Epidermal melanocyte (primary cell): ENCODE measurements around the gene PAPSS2.
"Not testable (repeated sequence)": the region's sequence is repeated elsewhere in the genome, so short reads cannot be mapped to it uniquely, and the experiment has no call there.

Experiments used
- DNase-seq: peaks from one replicate; pipeline ENCODE4 v3.0.0; 2011; ENCODE audit warnings: low spot score; ENCODE audit not compliant: insufficient read length

Gene PAPSS2

GRCh38 chr10:87748244-87748643 lies 88.6 kb downstream of the PAPSS2 start:
- not testable (repeated sequence) for DNase-seq

GRCh38 chr10:87750001-87750671 lies 90.5 kb downstream of the PAPSS2 start:
- no peak for DNase-seq

GRCh38 chr10:87750817-87751216 lies 91.1 kb downstream of the PAPSS2 start:
- DNase-seq: no peak

GRCh38 chr10:87751274-87751673 lies 91.6 kb downstream of the PAPSS2 start:
- no peak for DNase-seq

GRCh38 chr10:87752566-87752965 lies 92.9 kb downstream of the PAPSS2 start:
- no peak for DNase-seq

GRCh38 chr10:87753995-87754866 lies 94.6 kb downstream of the PAPSS2 start:
- DNase-seq: no peak

- no peak for DNase-seq
Measured at GRCh38 chr10:87757685-87758084, 98.0 kb downstream of the PAPSS2 start.

- DNase-seq: no peak
Measured at GRCh38 chr10:87759551-87759950, 99.9 kb downstream of the PAPSS2 start.

- no peak for DNase-seq
Measured at GRCh38 chr10:87760195-87760905, 100.7 kb downstream of the PAPSS2 start.

- no peak for DNase-seq
Measured at GRCh38 chr10:87761153-87761552, 101.5 kb downstream of the PAPSS2 start.

GRCh38 chr10:87761892-87762291 lies 102.2 kb downstream of the PAPSS2 start:
- DNase-seq: no peak

GRCh38 chr10:87763086-87763861 lies 103.6 kb downstream of the PAPSS2 start:
- DNase-seq: no peak

GRCh38 chr10:87764072-87764934 lies 104.6 kb downstream of the PAPSS2 start:
- no peak for DNase-seq

- DNase-seq: no peak
Measured at GRCh38 chr10:87765666-87766376, 106.1 kb downstream of the PAPSS2 start.

GRCh38 chr10:87767253-87767652 lies 107.6 kb downstream of the PAPSS2 start:
- DNase-seq: no peak

- no peak for DNase-seq
Measured at GRCh38 chr10:87771871-87772500, 112.3 kb downstream of the PAPSS2 start.

- DNase-seq: no peak
Measured at GRCh38 chr10:87775766-87776165, 116.1 kb downstream of the PAPSS2 start.

GRCh38 chr10:87776328-87776727 lies 116.7 kb downstream of the PAPSS2 start:
- DNase-seq: no peak

- DNase-seq: no peak
Measured at GRCh38 chr10:87781545-87781944, 121.9 kb downstream of the PAPSS2 start.
